Activated CD8-positive, alpha-beta memory T cell treated with anti-CD3 and anti-CD28 coated beads, Interleukin-2, amount 10 ng/mL, durations not matched to agents 7 days and 5 days (primary cell): ENCODE results near the gene DDX24. TPM values are rescaled to one million over a fixed set of nuclear protein-coding genes. Genes with fewer than 3 reads are reported as not detected.

ENCODE experiments used
- ATAC-seq: fragments of 150-1000 bp; cut with Tn5 transposase; one replicate; pipeline ENCODE4 v1.10.0; 2021; ENCODE audit warnings: moderate library complexity
- CTCF ChIA-PET: fragments of 350-600 bp; sonication (Branson Sonifier 250); formaldehyde crosslinking; loops from one replicate; lab custom pipeline; 2021; ENCODE audit warnings: antibody characterized with exemption; lab: Charles Lee
- DNase-seq: peaks from one replicate; pipeline ENCODE4 v3.0.0-alpha.2; 2020
- H3K27ac Mint-ChIP-seq: one replicate; pipeline ENCODE4 v1.8.0; 2021; ENCODE audit warnings: mild to moderate bottlenecking, mixed read lengths
- H3K27me3 Mint-ChIP-seq: one replicate; pipeline ENCODE4 v1.8.0; 2021; ENCODE audit warnings: mixed read lengths
- H3K36me3 Mint-ChIP-seq: one replicate; pipeline ENCODE4 v1.8.0; 2021; ENCODE audit warnings: mild to moderate bottlenecking, mixed read lengths
- H3K4me1 Mint-ChIP-seq: one replicate; pipeline ENCODE4 v1.8.0; 2021; ENCODE audit warnings: mixed read lengths
- H3K4me3 Mint-ChIP-seq: one replicate; pipeline ENCODE4 v1.8.0; 2021; ENCODE audit warnings: mild to moderate bottlenecking, moderate library complexity, mixed read lengths
- H3K9me3 Mint-ChIP-seq: one replicate; pipeline ENCODE4 v1.8.0; 2022; ENCODE audit warnings: low read depth, mixed read lengths
- total RNA-seq, 2 experiments: library from RNA; stranded (reverse); gene quantifications; one replicate each; pipeline ENCODE4 v1.2.3, GENCODE V29; 2021

Gene DDX24, protein sequence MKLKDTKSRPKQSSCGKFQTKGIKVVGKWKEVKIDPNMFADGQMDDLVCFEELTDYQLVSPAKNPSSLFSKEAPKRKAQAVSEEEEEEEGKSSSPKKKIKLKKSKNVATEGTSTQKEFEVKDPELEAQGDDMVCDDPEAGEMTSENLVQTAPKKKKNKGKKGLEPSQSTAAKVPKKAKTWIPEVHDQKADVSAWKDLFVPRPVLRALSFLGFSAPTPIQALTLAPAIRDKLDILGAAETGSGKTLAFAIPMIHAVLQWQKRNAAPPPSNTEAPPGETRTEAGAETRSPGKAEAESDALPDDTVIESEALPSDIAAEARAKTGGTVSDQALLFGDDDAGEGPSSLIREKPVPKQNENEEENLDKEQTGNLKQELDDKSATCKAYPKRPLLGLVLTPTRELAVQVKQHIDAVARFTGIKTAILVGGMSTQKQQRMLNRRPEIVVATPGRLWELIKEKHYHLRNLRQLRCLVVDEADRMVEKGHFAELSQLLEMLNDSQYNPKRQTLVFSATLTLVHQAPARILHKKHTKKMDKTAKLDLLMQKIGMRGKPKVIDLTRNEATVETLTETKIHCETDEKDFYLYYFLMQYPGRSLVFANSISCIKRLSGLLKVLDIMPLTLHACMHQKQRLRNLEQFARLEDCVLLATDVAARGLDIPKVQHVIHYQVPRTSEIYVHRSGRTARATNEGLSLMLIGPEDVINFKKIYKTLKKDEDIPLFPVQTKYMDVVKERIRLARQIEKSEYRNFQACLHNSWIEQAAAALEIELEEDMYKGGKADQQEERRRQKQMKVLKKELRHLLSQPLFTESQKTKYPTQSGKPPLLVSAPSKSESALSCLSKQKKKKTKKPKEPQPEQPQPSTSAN
- total RNA-seq, result 100 to 1,000 TPM; 211 to 244 TPM

DNA sequence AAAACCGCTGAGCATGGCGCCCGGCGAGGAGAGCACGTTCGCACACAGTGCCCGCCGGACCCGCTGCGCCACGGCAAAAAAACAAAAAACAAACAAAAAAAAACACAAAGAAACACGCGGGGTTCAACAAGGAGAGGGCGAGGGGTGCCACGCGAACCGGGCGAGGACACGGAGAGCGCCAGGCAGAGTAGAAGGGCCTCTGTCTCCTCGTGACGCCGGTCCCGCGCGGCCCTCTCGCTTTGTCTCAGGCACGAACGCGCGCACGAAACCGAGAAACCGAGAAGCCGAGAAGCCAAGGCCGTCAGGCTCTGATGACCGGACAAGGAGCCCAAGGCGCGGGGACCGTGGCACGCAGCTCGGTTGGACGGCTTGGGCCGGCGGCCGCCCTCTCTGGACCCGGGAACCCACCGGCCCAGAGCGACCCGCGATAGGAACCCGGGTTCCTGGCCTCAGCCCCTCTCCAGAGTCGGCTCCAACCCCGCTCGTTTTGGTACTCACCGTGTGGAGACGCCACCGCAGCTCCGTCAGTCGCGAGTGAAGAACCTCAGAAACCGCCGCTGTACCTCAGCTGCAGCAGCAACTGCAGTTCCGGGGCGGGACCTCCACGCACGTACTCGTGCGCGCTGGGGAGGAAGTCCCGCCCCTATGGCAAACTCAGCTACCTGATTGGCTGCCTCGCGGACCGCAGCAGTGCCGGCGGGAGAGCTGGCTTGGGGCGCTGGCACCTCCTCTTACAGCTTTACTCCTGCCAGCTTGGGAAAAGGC lies at the start of gene DDX24, which contains the start of gene IFI27L1:
TSS of gene DDX24 (minus strand) at position 582 of the 765 bp plus-strand sequence. CDS start 1,460 bp downstream, outside the sequence.
TSS of gene IFI27L1 (plus strand) at position 690 of the 765 bp plus-strand sequence. CDS start 15,628 bp downstream, outside the sequence.
- Mint-ChIP-seq H3K27ac (peak within 1 kb of the TSS; percentile 98), H3K9me3 (no peaks in the 10 kb centered on the region), H3K4me1 (peaks cover 57% of the 10 kb centered on the region), H3K27me3 (no peaks in the 10 kb centered on the region), H3K4me3 (peak within 1 kb of the TSS; percentile 95), H3K36me3 (peaks cover 53% of the 10 kb centered on the region)
- CTCF ChIA-PET, result interaction anchor here (1.0 to 4.6 kb wide), 15 partner anchors 9 to 141 kb away, joined by 3 to 24 read pairs (median 4); partner anchors contain the start of gene IFI27L2
- ATAC-seq (peak; percentile 97), DNase-seq (peak; percentile 98)

DNA sequence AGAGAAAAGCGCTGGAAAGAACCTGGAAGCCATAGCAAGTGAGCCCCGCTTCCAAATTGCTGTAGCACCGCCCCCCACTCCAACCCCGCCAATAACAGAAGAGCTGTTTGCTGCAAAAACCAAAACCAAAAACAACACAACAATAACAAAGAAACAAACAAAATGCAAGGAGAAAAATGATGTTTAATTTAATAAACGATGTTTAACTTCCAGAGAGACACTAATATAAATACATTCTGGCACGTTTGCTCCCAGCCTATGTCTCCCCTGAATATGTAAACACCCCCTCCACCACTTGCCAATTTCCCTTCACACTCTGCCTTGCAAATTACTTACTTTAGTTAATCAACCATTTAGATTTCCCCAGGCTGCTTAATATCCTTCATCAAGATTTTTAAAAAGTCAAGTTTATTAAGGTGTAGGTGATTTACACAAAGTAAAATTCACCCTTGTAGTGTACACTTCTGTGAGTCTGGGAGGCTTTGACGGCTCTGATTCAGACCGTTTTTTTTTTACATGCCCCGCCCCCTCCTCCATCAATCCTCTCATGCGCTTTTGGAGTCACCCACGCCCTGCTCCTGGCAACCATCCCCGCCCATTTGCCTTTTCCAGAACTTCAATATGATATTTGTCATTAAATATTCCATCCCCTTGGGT lies 48.9 kb upstream of the DDX24 start:
- peak; percentile 47 for DNase-seq
- H3K4me1 Mint-ChIP-seq, result peaks cover 23% of the 10 kb centered on the region
- CTCF ChIA-PET, result interaction anchor here (1.0 to 6.3 kb wide), 14 partner anchors 8 to 356 kb away, joined by 3 to 90 read pairs (median 8); partner anchors contain the start of genes DDX24 and IFI27L1
- peak overlapping the region; percentile 82 for H3K4me3 Mint-ChIP-seq
- H3K27me3 Mint-ChIP-seq, result peaks cover 19% of the 10 kb centered on the region
- ATAC-seq, result peak; percentile 53
- no peaks in the 10 kb centered on the region for H3K9me3 Mint-ChIP-seq
- H3K36me3 Mint-ChIP-seq, result peaks cover 8% of the 10 kb centered on the region
- H3K27ac Mint-ChIP-seq, result peak overlapping the region; percentile 74

DNA sequence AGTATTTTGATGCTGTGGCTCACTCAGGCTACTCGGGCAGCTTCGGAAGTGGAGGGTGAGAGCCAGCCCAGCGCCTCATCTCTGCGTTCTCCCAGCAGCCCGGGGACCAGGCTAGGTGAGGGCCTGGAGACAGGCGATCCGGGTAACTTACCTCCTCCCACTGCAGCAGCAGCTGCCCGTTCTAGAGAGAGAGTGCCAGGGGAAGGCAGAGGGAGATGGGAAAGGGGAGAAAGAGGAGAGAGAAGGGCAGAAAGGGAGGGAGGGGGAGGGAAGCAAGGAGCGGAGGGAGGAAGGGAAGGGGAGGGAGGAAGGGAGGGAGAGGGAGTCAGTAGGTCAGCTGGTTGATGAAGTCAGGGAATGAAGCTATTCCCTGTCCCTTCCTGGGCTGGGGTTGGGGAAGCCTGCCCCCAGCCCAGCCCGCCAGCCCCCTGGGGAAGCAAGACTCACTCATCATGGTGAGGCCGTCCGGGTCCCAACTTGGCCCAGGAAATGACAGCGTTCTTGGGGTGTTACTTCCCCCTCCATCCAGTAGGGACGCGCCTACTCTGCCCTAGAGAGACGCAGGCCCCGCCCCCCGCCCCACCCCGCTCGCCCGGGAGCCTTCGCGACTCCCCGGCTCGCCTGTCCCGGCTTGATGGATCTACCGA lies 48.2 kb upstream of the DDX24 start, which contains the start of gene IFI27L2:
TSS of gene IFI27L2 (minus strand) at position 494 of the 647 bp plus-strand sequence. CDS start at position 454, 40 bp downstream.
- Mint-ChIP-seq H3K36me3 (peaks cover 8% of the 10 kb centered on the region), H3K27ac (peak within 1 kb of the TSS; percentile 84), H3K4me3 (peak within 1 kb of the TSS; percentile 82), H3K4me1 (peaks cover 23% of the 10 kb centered on the region), H3K27me3 (peaks cover 19% of the 10 kb centered on the region), H3K9me3 (no peaks in the 10 kb centered on the region)
- ATAC-seq (peak; percentile 98), DNase-seq (peak; percentile 88)
- CTCF ChIA-PET, result interaction anchor here (1.0 to 6.3 kb wide), 15 partner anchors 9 to 357 kb away, joined by 3 to 90 read pairs (median 7); partner anchors contain the start of genes DDX24 and IFI27L1

DNA sequence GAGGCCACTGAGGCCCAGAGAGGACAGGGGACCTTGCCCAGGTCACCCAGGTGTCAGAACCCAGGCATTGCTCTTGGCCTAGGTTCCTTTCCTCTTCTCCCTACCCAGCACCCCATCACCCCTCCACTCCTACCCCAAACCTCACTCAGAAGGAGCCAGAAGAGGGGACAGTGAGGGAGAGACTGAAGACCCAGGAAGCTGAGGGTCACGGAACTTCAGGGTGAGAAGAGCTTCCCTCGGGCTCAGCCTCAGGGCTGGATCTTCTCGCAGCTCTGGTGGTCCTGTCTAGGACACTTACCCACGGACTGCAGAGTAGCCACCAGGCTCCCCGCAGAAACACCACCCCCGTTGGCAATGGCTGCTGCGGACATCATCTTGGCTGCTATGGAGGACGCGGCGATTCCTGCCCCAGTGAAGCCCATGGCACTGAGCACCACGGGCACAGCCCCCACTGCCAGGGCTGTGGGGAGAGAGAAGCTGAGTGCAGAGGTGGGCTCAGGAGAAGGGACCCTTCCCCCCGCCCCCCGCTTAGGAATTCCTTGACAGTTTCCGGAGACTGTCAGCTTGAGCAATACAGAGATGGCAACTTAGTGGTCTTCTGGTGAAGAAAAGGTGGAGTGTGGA lies 47.3 kb upstream of the DDX24 start:
- DNase-seq, result peak; percentile 37
- Mint-ChIP-seq H3K9me3 (no peaks in the 10 kb centered on the region), H3K4me3 (peak overlapping the region; percentile 82), H3K36me3 (peaks cover 8% of the 10 kb centered on the region), H3K27ac (peak overlapping the region; percentile 84), H3K4me1 (peaks cover 23% of the 10 kb centered on the region), H3K27me3 (peaks cover 15% of the 10 kb centered on the region)
- no peak for ATAC-seq
- CTCF ChIA-PET, result interaction anchor here (1.1 to 6.3 kb wide), 10 partner anchors 9 to 358 kb away, joined by 3 to 90 read pairs (median 12); no protein-coding TSS in a partner anchor

DNA sequence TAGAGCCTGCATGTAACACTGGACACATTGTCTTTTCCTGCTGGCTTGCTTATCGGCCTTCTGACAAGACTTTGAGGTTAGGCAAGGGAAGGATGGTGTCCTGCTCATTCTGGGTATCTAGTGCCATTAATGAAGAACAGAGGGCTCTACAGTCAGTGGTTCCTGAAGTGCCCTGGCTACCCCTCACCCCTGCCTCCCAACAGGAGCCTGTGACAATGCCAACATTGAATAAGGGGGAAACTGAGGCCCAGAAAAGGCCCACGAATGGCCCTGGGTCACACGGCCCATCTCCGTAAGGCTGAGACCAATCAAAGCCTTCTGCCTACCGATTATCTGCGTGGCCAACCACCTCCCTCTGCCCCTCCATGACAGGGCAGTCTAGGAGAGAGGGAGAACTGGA lies 46.3 kb upstream of the DDX24 start:
- no peak for DNase-seq
- peaks cover 8% of the 10 kb centered on the region for H3K36me3 Mint-ChIP-seq
- peaks cover 15% of the 10 kb centered on the region for H3K27me3 Mint-ChIP-seq
- ATAC-seq, result no peak
- H3K27ac Mint-ChIP-seq, result peak overlapping the region; percentile 38
- H3K9me3 Mint-ChIP-seq, result no peaks in the 10 kb centered on the region
- peaks cover 23% of the 10 kb centered on the region for H3K4me1 Mint-ChIP-seq
- CTCF ChIA-PET, result interaction anchor here (3.0 to 6.3 kb wide), 2 partner anchors 10 to 15 kb away, joined by 18 to 58 read pairs; no protein-coding TSS in a partner anchor
- no peak overlapping the region for H3K4me3 Mint-ChIP-seq

DNA sequence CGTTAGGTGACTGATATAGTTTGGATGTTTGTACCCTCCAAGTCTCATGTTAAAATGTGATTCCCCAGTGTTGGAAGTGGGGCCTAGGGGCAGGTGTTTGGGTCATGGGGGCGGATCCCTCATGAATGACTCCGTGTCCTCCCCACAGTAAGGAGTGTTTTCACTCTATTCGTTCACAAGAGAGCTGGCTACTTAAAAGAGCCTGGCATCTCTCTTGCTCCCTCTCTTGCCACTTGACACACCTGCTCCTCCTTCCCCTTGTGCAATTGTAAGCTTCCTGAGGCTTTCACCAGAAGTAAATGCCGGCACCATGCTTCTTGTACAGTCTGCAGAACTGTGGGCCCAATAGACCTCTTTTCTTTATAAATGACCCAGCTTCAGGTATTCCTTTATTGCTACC lies 45.8 kb upstream of the DDX24 start:
- no peak overlapping the region for H3K4me3 Mint-ChIP-seq
- peaks cover 8% of the 10 kb centered on the region for H3K36me3 Mint-ChIP-seq
- H3K27ac Mint-ChIP-seq, result peak overlapping the region; percentile 38
- ATAC-seq (no peak), DNase-seq (no peak)
- CTCF ChIA-PET, result interaction anchor here (3.0 kb wide), 2 partner anchors 11 to 187 kb away, joined by 11 to 18 read pairs; no protein-coding TSS in a partner anchor
- H3K27me3 Mint-ChIP-seq, result peaks cover 16% of the 10 kb centered on the region
- H3K4me1 Mint-ChIP-seq, result peaks cover 20% of the 10 kb centered on the region
- H3K9me3 Mint-ChIP-seq, result no peaks in the 10 kb centered on the region

DNA sequence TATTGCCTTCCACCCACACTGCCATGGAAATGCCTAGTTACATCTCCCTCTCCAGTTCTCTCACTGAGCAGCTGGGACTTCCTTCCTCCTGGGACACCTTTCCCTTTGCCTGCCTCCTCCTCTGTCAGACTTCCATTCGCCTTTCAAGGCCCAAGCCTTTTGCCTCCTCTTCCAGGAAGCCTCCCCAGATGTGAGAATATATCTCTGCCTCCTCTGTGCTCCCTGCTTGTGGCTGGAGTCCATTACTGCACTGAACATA lies 45.3 kb upstream of the DDX24 start:
- no peak for ATAC-seq

DNA sequence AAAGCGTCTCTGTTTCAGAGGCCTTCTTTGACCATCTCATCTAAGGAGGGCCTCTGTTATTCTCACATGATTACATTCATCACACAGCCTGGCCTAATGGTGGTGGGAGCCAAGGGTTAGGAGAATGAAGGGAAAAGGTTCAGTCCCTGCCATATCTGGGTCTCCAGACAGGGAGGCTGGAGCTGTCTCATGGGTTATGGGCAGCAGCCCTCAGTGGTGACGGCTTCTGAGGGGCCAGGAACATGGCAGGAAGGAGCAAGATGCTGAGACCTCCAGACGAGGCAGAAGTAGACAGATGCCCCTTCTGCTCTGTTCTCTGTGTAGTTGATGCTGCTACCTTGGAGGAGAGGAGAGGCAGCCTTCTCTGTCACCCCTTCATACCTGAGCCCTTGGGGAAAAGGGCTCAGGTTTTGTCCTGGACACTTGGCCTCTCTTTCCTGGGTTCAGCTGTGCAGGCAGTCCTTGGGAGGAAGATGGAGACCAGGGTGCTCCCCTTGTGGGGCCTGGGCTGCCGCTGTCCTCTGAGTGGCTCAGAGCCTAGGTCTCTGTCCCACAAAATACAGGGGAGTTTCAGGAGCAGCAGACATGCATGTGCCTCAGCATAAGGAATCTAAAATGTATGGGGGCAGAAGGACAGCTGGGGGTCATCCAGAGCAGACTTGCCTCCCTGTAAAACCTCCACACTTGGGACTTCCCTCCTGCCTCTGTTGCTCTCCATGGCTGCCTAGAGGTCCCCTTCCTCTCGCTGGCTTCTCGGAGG lies 44.8 kb upstream of the DDX24 start:
- Mint-ChIP-seq H3K4me3 (no peak overlapping the region), H3K27me3 (peaks cover 12% of the 10 kb centered on the region), H3K4me1 (peaks cover 20% of the 10 kb centered on the region), H3K36me3 (peaks cover 8% of the 10 kb centered on the region), H3K27ac (no peak overlapping the region), H3K9me3 (peaks cover 1% of the 10 kb centered on the region)
- DNase-seq (peak; percentile 29), ATAC-seq (no peak)
- CTCF ChIA-PET, result interaction anchor here (3.0 kb wide), 1 partner anchor 186 kb away, joined by 11 read pairs; no protein-coding TSS in a partner anchor

More for the DNA sequence above, 45.3 kb upstream of the DDX24 start:
- no peaks in the 10 kb centered on the region for H3K9me3 Mint-ChIP-seq
- CTCF ChIA-PET, result interaction anchor here (3.0 kb wide), 1 partner anchor 186 kb away, joined by 11 read pairs; no protein-coding TSS in a partner anchor
- H3K27ac Mint-ChIP-seq, result no peak overlapping the region
- peak; percentile 31 for DNase-seq
- H3K36me3 Mint-ChIP-seq, result peaks cover 8% of the 10 kb centered on the region
- H3K4me1 Mint-ChIP-seq, result peaks cover 20% of the 10 kb centered on the region
- no peak overlapping the region for H3K4me3 Mint-ChIP-seq
- peaks cover 17% of the 10 kb centered on the region for H3K27me3 Mint-ChIP-seq

DNA sequence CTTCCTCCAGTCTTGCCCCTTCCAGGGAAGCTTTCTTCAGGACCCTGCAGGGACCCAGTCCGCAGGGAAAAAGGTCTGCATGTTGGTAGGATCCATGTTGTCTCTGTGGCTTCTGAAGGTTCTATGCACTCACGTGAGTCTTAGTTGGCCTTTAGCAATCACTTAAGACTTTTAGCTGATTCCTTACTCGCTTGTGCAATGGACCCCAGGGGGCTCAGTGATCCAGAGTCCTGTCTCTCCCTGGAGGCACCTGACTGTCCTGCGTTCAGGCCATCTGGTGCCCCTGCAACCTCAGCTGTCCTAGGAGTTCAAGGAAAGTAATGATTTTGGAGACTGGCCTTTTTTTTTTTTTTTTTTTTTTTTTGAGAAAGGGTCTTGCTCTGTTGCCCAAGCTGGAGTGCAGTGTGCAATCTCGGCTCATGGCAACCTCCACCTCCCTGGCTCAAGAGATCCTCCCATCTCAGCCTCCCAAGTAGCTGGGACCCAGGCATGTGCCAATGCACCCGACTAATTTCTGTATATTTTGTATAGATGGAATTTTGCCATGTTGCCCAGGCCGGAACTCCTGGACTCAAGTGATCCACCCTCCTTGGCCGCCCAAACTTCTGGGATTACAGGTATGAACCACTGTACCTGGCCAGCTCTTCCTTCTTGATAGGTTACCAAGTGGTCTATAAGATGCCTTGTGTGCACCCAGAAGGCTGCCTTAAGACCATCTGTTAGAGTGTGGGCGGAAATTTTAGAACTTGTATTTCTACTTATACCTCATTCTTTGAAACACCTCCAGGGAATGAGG lies 43.8 kb upstream of the DDX24 start:
- ATAC-seq (no peak), DNase-seq (peak; percentile 31)
- peaks cover 8% of the 10 kb centered on the region for H3K36me3 Mint-ChIP-seq
- no peak overlapping the region for H3K4me3 Mint-ChIP-seq
- CTCF ChIA-PET, result interaction anchor here (1.6 to 3.0 kb wide), 2 partner anchors 12 to 185 kb away, joined by 5 to 11 read pairs; no protein-coding TSS in a partner anchor
- peaks cover 3% of the 10 kb centered on the region for H3K9me3 Mint-ChIP-seq
- peaks cover 13% of the 10 kb centered on the region for H3K4me1 Mint-ChIP-seq
- H3K27ac Mint-ChIP-seq, result no peak overlapping the region
- H3K27me3 Mint-ChIP-seq, result peaks cover 9% of the 10 kb centered on the region

DNA sequence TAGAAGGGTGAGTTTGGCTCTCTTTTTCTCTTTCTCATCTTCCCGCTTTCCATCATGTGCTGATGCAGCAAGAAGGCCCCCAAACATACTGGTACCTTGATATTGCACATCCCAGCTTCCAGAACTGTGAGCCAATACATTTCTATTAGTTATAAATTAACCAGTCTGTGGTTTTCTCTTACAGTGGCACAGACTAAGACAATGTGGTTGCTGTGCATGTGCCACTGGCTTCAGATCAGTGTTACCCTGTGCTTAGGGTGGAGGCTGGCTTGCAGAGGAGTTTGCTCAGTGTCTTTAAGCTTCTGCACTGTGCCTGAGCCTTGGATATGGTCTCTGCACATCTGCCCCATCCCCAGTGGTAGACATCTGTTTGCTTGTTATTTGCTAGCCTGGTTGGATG lies 42.9 kb upstream of the DDX24 start:
- Mint-ChIP-seq H3K4me1 (peaks cover 10% of the 10 kb centered on the region), H3K9me3 (peaks cover 6% of the 10 kb centered on the region), H3K4me3 (no peak overlapping the region), H3K27ac (no peak overlapping the region), H3K36me3 (peaks cover 10% of the 10 kb centered on the region), H3K27me3 (peaks cover 9% of the 10 kb centered on the region)
- ATAC-seq (no peak), DNase-seq (no peak)
- CTCF ChIA-PET, result interaction anchor here (1.6 to 3.0 kb wide), 2 partner anchors 13 to 184 kb away, joined by 5 to 11 read pairs; no protein-coding TSS in a partner anchor
